GM12878 (cell line): ENCODE measurements around the gene MTFMT. TPM values are rescaled to one million over a fixed set of nuclear protein-coding genes. Genes with fewer than 3 reads are reported as not detected.

Source experiments
- ATAC-seq: fragments of 200-7000 bp; cut with Tn5 transposase; 3 replicates; pipeline ENCODE4 v1.9.1; 2020; ENCODE audit warnings: mild to moderate bottlenecking, moderate library complexity
- BruUV-seq: library from RNA; stranded (reverse); fragments of 400-500 nt; replicated peaks from 2 replicates; lab custom pipeline; 2021; lab: Mats Ljungman, UMichigan
- CTCF ChIA-PET: fragments of 300-600 bp; sonication (Branson Sonifier 250); formaldehyde crosslinking; extraction: SDS; loops from one replicate; lab custom pipeline; 2021; ENCODE audit warnings: inconsistent platforms; lab: Yijun Ruan, JAX
- POLR2A ChIA-PET: fragments of 350-600 bp; formaldehyde crosslinking; extraction: SDS; loops from one replicate; lab custom pipeline; 2021; ENCODE audit warnings: inconsistent platforms; lab: Charles Lee
- RAD21 ChIA-PET: fragments of 300-600 bp; sonication (Branson Sonifier 250); formaldehyde crosslinking; loops from one replicate; lab custom pipeline; 2023; ENCODE audit warnings: antibody characterized with exemption; ENCODE audit not compliant: unreplicated experiment; lab: Charles Lee
- SMC1A ChIA-PET: fragments of 300-600 bp; sonication (Branson Sonifier 250); formaldehyde crosslinking; loops from one replicate; lab custom pipeline; 2023; ENCODE audit not compliant: unreplicated experiment, uncharacterized antibody; lab: Charles Lee
- DNase-seq: peaks from one replicate; pipeline ENCODE4 v3.0.0-alpha.2; 2011; ENCODE audit warnings: low read depth, low spot score
- FAIRE-seq: peaks from 3 replicates; lab custom pipeline; 2011; peaks lifted over from hg19 to GRCh38; lab: Jason Lieb, UNC
- H2AFZ ChIP-seq: 2 replicates; pipeline ENCODE4 v1.6.0; 2011; ENCODE audit warnings: low read depth, low read length, control low read depth; ENCODE audit not compliant: control insufficient read depth
- H3K27ac ChIP-seq: 2 replicates; pipeline ENCODE4 v1.5.1; 2011; ENCODE audit warnings: control low read depth; ENCODE audit not compliant: control insufficient read depth, insufficient read depth
- H3K27me3 ChIP-seq, 2 experiments: replicated peaks in 1 of 2; 2 replicates each; pipeline versions ENCODE4 v1.6.0 to v1.6.1; 2011; ENCODE audit warnings: low read length in 1 of 2; ENCODE audit not compliant: control insufficient read depth in 2 of 2, insufficient read depth in 2 of 2
- H3K36me3 ChIP-seq, 2 experiments: 2 replicates each; pipeline ENCODE4 v1.5.1; 2011; ENCODE audit warnings: low read length in 1 of 2; ENCODE audit not compliant: control insufficient read depth in 2 of 2, insufficient read depth in 2 of 2
- H3K4me1 ChIP-seq: 2 replicates; pipeline ENCODE4 v1.6.1; 2011; ENCODE audit warnings: mild to moderate bottlenecking, low read length, moderate library complexity, mixed read lengths; ENCODE audit not compliant: control insufficient read depth, insufficient read depth
- H3K4me2 ChIP-seq: 2 replicates; pipeline ENCODE4 v1.6.0; 2011; ENCODE audit warnings: control low read depth; ENCODE audit not compliant: control insufficient read depth, insufficient read depth
- H3K4me3 ChIP-seq: fragments of 200-600 bp; sonication (generic); 2 replicates; pipeline ENCODE4 v1.5.1; 2016
- H3K79me2 ChIP-seq: 2 replicates; pipeline ENCODE4 v1.6.0; 2011; ENCODE audit warnings: low read length; ENCODE audit not compliant: control insufficient read depth, insufficient read depth
- H3K9ac ChIP-seq: 2 replicates; pipeline ENCODE4 v1.8.0; 2011; ENCODE audit warnings: low read length, control low read depth, mixed read lengths; ENCODE audit not compliant: control insufficient read depth, insufficient read depth
- H3K9me3 ChIP-seq: replicated peaks from 3 replicates; pipeline ENCODE4 v1.5.1; 2011; ENCODE audit warnings: mild to moderate bottlenecking, low read length; ENCODE audit not compliant: control insufficient read depth, insufficient read depth
- H4K20me1 ChIP-seq: 2 replicates; pipeline ENCODE4 v1.6.0; 2011; ENCODE audit not compliant: control insufficient read depth, insufficient read depth
- ATF2 ChIP-seq: IDR thresholded peaks from 2 replicates; pipeline ENCODE4 v1.6.1; 2012; ENCODE audit warnings: low read length, inconsistent platforms
- CBX5 ChIP-seq: sonication (generic); IDR thresholded peaks from 2 replicates; pipeline ENCODE4 v1.6.1; 2016; ENCODE audit warnings: low read depth, moderate library complexity, mild to moderate bottlenecking, inconsistent platforms
- CREM ChIP-seq: IDR thresholded peaks from 2 replicates; pipeline ENCODE4 v1.6.1; 2014; ENCODE audit warnings: antibody characterized with exemption, low read depth
- E2F4 ChIP-seq: IDR thresholded peaks from 2 replicates; pipeline ENCODE4 v1.6.1; 2012; ENCODE audit warnings: low read depth, low read length, improper control_type of control experiment
- MTA3 ChIP-seq: IDR thresholded peaks from 2 replicates; pipeline ENCODE4 v1.6.1; 2012; ENCODE audit warnings: low read length, inconsistent platforms, borderline replicate concordance
- NFYB ChIP-seq: IDR thresholded peaks from 2 replicates; pipeline ENCODE4 v1.6.1; 2011; ENCODE audit warnings: low read depth, mild to moderate bottlenecking, low read length, improper control_type of control experiment, moderate library complexity; ENCODE audit not compliant: insufficient read depth
- NR2C1 ChIP-seq: fragments of 450-650 bp; IDR thresholded peaks from 2 replicates; pipeline ENCODE4 v1.6.1; 2017; ENCODE audit warnings: antibody characterized with exemption, mild to moderate bottlenecking, moderate library complexity
- PKNOX1 ChIP-seq: fragments of 450-650 bp; IDR thresholded peaks from 2 replicates; pipeline ENCODE4 v1.6.1; 2016; ENCODE audit warnings: mild to moderate bottlenecking
- RAD21 ChIP-seq: IDR thresholded peaks from 2 replicates; pipeline ENCODE4 v1.6.1; 2011; ENCODE audit warnings: mild to moderate bottlenecking, low read depth, low read length, moderate library complexity; ENCODE audit not compliant: insufficient read depth
- RBBP5 ChIP-seq: fragments of 200-600 bp; sonication (generic); conservative IDR thresholded peaks from 2 replicates; pipeline ENCODE4 v1.6.1; 2016
- RFX5 ChIP-seq: IDR thresholded peaks from 2 replicates; pipeline ENCODE4 v1.6.1; 2011; ENCODE audit warnings: low read depth, low read length, improper control_type of control experiment
- RUNX3 ChIP-seq: IDR thresholded peaks from 2 replicates; pipeline ENCODE4 v1.6.1; 2012; ENCODE audit warnings: low read length, inconsistent platforms
- TCF3 ChIP-seq: IDR thresholded peaks from 2 replicates; pipeline ENCODE4 v1.6.1; 2012; ENCODE audit warnings: low read depth, mild to moderate bottlenecking, low read length, borderline replicate concordance; ENCODE audit not compliant: insufficient read depth
- YY1 ChIP-seq: IDR thresholded peaks from 2 replicates; pipeline ENCODE4 v1.6.1; 2011; ENCODE audit warnings: low read depth, mild to moderate bottlenecking, low read length
- ZBTB33 ChIP-seq: fragments of 450-650 bp; IDR thresholded peaks from 2 replicates; pipeline ENCODE4 v1.6.1; 2017; ENCODE audit warnings: mild to moderate bottlenecking
- ZNF207 ChIP-seq: fragments of 450-650 bp; IDR thresholded peaks from 2 replicates; pipeline ENCODE4 v1.6.1; 2014; ENCODE audit warnings: antibody characterized with exemption, mild to moderate bottlenecking, borderline replicate concordance
- ZNF217 ChIP-seq: fragments of 450-650 bp; IDR thresholded peaks from 2 replicates; pipeline ENCODE4 v1.6.1; 2017; ENCODE audit warnings: antibody characterized with exemption, mild to moderate bottlenecking
- ZNF622 ChIP-seq: fragments of 450-650 bp; IDR thresholded peaks from 2 replicates; pipeline ENCODE4 v1.6.1; 2017; ENCODE audit warnings: mild to moderate bottlenecking, inconsistent platforms
- WGBS: methylation state at CpG from one replicate; pipeline ENCODE4 v1.1.6; 2016; ENCODE audit warnings: low lambda C conversion rate; ENCODE audit not compliant: insufficient replicate concordance, insufficient coverage; ENCODE audit errors: missing lambda C conversion rate; 5-methylcytosine and 5-hydroxymethylcytosine counted together
- in situ Hi-C: fragments of 300-500 bp; cut with MboI; formaldehyde crosslinking; loops from 9 replicates; pipeline ENCODE4 v1.14.3; 2018; ENCODE audit warnings: mixed read lengths
- intact Hi-C: fragments of 100-400 bp; cut with micrococcal nuclease; formaldehyde crosslinking; loops from one replicate; pipeline ENCODE4 v1.14.2; 2022; ENCODE audit not compliant: unreplicated experiment
- polyA plus RNA-seq, 11 experiments: library from polyadenylated mRNA; depleted of rRNA in 4 of 11; unstranded in 6 of 11; stranded (reverse) in 5 of 11; fragments of >200 nt; fragmentation: Nextera tagmentation in 4 of 11; fragmentation: Illumina TruSeq in 1 of 11; extraction: Ambion mirVana in 4 of 11; extraction: Trizol in 1 of 11; gene quantifications; 1 replicate in 1 of 11; 2 replicates in 10 of 11; pipeline versions ENCODE4 v1.2.1 to v1.2.3, GENCODE V29; 2011 to 2016; ENCODE audit warnings: inconsistent platforms in 2 of 11, missing spikeins in 2 of 11, low read depth in 1 of 11
- total RNA-seq, 4 experiments: library from RNA; depleted of rRNA in 3 of 4; stranded (reverse); fragments of >200 nt in 3 of 4; fragmentation: Illumina TruSeq in 1 of 4; extraction: Trizol in 1 of 4; gene quantifications; 2 replicates each; pipeline versions ENCODE4 v1.2.1 to v1.2.3, GENCODE V29; 2013 to 2021

MTFMT gene
- total and polyA plus RNA-seq, 10 of the 15 experiments (the other 5 are each of a cell fraction or from before 2014, with no cell fraction given) = 1.7 to 29.8 (median 17.4) TPM

GRCh38 chr15:65067645-65068402, 38.4 kb upstream of the MTFMT start, which contains the start of gene RASL12:
TSS of gene RASL12 (minus strand) at chr15:65067991. CDS start at chr15:65067835, 156 bp downstream.
- no peak within 1 kb of the TSS for H3K9ac ChIP-seq
- H4K20me1 ChIP-seq = no peaks in the 10 kb centered on the region
- no peaks in the 10 kb centered on the region for H3K79me2 ChIP-seq
- no peak within 1 kb of the TSS for H3K27ac ChIP-seq
- ChIA-PET RAD21 (no interaction called here), POLR2A (no interaction called here), SMC1A (no interaction called here), CTCF (interaction anchor here (1.2 to 1.4 kb wide), 2 partner anchors 15 to 34 kb away, joined by 3 to 5 read pairs; no protein-coding TSS in a partner anchor)
- H2AFZ ChIP-seq = no peak within 1 kb of the TSS
- H3K9me3 ChIP-seq = no peaks in the 10 kb centered on the region
- intact Hi-C loops (no loop called here), in situ Hi-C loops (no loop called here)
- peaks cover 0 to 2% of the 10 kb centered on the region in 2 experiments for H3K27me3 ChIP-seq
- TF ChIP-seq MTA3 (no peak), ZBTB33 (no peak), ZNF217 (no peak), CBX5 (no peak), NR2C1 (no peak), ATF2 (no peak), YY1 (no peak), RBBP5 (no peak), CREM (no peak), TCF3 (no peak), NFYB (no peak), RFX5 (no peak), RUNX3 (no peak), E2F4 (no peak), ZNF622 (no peak), PKNOX1 (no peak), RAD21 (no peak), ZNF207 (no peak)
- BruUV-seq = no TSS peak
- DNase-seq (no peak), ATAC-seq (no peak), FAIRE-seq (no peak)
- no peaks in the 10 kb centered on the region for H3K36me3 ChIP-seq
- H3K4me3 ChIP-seq = no peak within 1 kb of the TSS
- H3K4me2 ChIP-seq = no peak within 1 kb of the TSS
- no peaks in the 10 kb centered on the region for H3K4me1 ChIP-seq
- WGBS = 32% methylated on average over 42 of the region's 66 CpGs
